ENCODE data around the gene PDLIM4.

DNA sequence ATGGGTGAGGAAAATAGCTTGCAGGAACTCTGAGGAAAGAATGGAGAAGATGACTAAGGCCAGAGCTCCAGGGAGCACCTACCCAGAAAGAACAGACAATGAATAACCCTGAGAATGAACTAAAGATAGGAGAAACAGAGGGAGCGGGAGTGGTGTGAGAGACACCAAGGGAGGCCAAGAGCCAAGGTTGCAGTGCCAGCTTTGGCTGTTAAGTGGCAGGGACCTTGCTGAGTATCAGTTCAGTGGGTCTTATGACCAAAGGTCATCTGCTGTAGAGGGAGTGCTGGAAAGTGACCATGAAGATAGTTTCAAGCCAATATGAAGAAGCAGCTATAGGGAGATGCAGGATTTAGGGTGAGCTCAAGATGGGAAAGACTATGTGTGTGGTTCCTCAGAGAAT lies 46.6 kb upstream of the PDLIM4 start:
- TF ChIP-seq POLR2A (IDR thresholded peaks at IDR 0.05), result no peak
- TF ChIP-seq, protein P1, sequence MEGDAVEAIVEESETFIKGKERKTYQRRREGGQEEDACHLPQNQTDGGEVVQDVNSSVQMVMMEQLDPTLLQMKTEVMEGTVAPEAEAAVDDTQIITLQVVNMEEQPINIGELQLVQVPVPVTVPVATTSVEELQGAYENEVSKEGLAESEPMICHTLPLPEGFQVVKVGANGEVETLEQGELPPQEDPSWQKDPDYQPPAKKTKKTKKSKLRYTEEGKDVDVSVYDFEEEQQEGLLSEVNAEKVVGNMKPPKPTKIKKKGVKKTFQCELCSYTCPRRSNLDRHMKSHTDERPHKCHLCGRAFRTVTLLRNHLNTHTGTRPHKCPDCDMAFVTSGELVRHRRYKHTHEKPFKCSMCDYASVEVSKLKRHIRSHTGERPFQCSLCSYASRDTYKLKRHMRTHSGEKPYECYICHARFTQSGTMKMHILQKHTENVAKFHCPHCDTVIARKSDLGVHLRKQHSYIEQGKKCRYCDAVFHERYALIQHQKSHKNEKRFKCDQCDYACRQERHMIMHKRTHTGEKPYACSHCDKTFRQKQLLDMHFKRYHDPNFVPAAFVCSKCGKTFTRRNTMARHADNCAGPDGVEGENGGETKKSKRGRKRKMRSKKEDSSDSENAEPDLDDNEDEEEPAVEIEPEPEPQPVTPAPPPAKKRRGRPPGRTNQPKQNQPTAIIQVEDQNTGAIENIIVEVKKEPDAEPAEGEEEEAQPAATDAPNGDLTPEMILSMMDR (IDR thresholded peaks at IDR 0.05), result no peak
- TF ChIP-seq EP300 (IDR thresholded peaks at IDR 0.05), result no peak
